NCI-H69 (cell line): ENCODE data around the gene OR4F15.
"Not testable (repeated sequence)": the region's sequence is repeated elsewhere in the genome, so short reads cannot be mapped to it uniquely, and the experiment has no call there.

Experiments used
- DNase-seq: peaks from one replicate; lab custom pipeline; 2025; lab: John Stamatoyannopoulos, UW

The OR4F15 gene, protein sequence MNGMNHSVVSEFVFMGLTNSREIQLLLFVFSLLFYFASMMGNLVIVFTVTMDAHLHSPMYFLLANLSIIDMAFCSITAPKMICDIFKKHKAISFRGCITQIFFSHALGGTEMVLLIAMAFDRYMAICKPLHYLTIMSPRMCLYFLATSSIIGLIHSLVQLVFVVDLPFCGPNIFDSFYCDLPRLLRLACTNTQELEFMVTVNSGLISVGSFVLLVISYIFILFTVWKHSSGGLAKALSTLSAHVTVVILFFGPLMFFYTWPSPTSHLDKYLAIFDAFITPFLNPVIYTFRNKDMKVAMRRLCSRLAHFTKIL

DNA sequence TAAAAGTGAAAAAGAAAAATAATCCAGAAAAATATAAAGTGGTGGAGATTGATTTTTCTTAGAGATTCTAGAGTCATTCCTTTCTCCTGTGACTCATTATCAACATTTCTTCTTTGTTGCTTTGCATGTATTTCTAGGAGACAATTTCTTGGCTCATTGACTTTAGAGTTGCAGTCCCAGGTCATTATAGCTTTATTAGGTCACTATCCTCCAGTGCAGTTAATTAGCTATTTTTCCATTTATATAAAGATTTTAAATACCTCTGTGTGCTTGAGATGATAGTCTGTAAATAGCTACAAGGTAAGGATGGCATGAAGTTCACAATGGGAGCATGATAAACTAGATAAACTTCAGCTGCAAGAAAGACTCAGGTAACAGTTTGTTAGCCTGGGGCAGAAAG, at the start of gene OR4F15:
OR4F15 (plus strand) TSS at position 301 of the 400 bp plus-strand sequence. CDS start 5,985 bp downstream, outside the sequence.
- no peak for DNase-seq

DNA sequence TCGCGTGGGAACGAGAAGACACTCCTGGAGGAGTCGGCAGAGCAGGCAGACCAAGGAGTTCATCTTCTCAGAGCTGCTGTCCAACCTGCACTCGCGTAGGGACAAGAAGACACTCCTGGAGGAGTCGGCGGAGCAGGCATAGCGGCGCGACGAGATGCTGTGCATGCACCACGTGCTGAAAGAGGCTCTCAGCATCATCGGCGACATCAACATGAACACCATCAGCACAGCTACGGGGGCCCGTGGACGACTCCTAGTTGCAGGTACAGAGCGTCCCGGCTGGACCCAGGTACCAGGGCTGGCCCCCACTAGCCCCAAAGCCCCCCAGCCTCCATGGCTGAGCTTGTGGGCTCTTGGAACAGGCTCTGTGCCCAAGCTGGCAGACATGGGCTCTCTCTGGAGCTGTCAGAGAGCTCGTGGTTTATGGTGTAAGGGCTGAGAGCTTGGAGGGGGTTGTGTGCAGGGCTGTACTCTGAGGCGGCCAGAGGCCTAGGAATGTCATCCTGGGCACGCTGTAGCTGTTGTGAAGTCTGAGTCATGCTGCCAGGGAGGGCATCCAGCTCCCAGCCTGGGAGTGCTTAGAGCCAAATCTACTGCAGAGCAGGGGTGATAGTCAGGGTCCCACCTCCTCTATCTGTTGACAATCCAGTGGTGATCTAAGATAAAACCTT, 47.2 kb upstream of the OR4F15 start:
- DNase-seq, result not testable (repeated sequence)

DNA sequence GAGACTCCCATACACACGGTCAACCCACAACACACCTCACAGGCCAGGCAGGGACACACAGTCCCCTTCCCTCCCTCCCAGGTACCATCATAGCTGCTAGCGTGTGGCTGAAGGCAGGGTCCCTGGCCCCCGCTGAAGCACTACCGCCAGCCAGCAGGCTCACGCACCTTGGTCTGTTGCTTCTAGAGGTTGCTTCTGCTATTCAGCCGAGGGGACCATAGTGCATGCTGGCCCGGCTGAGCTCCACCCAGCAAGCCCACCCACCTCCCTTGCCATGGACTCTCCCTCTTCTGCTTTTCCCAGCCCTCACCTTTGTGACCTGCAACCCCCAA, 46.7 kb upstream of the OR4F15 start:
- DNase-seq, result not testable (repeated sequence)

DNA sequence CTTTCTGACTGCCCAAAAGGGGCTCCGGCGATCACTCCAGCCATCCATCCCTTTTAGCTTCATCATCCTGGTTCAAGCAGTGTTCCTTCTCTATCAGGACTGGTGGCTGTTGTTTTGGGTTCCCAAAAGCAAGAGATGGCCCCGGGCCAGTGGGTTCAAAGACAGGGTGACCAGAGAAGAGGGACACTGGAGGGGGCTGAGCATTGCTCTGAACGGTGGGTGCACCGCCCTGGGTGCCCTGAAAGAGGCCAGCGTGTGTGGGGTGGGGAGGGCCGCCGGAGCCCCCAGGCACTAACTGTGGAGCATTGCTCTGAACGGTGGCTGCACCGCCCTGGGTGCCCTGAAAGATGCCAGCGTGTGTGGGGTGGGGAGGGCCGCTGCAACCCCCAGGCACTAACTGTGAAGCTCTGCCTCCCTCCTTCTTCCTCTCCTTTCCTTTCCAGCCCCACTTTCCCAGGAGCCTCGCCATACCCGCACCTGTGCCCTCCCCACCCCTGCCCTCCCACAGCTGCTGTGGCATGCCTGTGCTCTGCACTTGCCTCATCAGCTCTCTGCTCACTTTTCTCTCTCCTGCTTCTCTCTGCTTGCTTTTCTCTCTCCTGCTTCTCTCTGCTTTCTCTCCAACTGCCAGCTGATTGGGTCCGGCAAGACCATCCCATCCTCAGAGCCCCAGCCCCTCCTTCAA, 46.1 kb upstream of the OR4F15 start:
- DNase-seq, result no peak

DNA sequence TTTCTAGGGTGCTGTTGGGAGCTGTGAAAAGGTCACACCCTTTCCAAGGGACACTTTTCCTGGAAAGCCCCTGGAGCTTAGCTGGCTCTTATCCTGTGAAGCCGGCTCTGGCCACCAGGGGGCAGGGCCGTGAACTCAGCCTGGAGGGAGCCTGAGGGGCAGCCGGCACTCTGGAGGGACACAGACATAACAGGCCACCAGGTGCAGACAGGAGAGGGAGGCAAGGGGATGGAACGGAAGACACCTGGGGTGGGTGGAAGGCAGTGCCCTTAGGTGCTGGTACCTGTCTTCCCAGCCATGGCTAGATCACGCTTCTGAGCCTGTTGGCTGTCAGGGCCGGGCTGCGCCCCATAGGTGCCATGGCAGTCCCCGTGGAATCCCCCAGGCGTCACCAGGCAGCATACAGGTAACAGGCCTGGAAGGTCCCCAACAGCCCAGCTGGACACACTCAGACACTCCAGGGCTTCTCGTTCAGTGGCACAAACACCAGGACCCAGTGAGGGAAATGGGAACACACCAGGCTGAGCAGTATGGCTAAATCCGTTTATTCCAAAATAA, 44.8 kb upstream of the OR4F15 start:
- not testable (repeated sequence) for DNase-seq

DNA sequence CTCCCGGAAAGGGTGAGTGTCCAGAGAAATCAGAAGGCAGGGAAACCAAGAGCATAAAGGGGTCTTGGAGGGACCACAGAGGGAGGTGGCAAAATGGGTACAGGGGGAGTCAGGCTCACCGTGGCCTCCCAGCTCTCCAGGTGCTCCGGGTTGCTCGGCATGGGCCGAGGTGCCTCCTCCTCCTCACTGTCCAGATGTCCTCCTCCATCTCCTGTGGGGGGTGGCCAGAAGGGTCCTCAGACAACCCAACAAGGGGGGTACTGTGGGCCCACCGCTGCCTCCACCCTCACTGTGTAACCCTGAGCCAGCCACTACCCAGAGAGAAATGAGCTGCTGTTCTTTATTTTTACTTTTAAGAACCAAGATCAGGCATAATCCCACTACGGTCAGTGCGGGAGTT, 39.1 kb upstream of the OR4F15 start:
- no peak for DNase-seq

DNA sequence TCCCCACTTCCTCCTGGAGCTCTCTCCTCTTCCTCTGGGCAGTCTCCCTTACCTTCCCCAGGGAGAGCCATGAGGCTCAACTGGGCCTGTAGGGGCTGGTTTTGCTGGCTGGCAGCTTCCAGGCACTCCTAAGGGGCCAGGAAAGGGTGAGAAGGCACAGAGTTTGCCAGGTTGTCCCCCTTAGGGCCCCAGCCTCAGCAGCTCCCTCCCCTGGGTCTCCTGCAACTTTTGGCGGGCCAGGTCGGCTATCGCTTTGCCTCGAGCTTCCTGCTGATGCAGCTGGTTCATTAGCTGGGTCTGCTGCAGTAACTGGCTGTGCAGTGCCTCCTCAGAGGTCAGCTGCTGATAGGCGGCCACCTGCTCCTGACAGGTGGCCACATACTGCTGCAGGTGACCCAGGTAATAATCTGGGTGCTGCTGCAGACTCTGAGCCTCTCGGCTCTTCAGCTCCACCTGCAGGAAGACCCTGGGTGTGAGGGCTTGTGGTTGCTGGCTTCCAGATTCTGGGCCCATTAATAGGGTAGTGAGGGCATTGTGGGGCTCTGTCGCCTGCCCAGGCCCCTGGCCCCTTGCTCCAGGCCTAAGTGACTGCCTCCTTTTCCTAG, 38.4 kb upstream of the OR4F15 start:
- peak; percentile 75 for DNase-seq

DNA sequence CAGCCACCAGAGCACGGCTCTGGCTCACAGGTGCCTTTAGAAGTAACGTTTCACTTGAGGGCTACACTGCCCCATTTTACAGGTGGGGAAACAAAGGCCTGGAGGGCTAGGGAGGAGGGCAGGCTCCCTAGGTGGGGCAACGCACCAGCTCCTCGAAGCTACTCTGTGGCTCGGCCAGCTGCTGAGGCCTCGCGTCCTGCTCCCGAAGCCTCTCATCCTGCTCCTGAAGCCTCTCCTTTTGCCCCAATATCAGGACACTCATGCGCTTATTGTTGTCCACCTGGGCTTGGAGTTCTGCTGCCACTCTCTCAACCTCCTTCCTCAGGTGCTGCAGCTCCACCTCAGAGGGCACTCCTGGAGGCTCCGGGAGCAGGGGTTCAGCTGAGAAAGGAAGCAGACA, 36.9 kb upstream of the OR4F15 start:
- DNase-seq, result no peak

DNA sequence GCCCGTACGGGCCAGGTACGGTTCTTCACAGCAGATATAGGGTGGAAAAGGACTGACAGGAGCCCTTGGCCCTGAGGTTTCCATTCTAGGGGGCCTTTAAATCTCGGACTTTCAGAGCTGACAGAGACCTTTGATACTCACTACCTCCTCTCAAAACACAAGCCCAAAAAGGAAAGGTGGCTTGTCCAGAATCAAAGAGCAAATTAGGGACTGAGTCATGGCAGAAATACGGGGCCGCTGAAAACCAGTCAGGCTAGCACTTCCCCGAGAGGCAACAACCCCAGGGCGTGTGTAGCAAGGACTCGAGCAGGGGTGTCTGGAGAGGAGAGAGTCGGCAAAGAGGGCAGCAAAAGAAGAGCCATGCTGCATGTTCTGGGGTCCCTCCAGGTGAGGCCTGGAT, 33.4 kb upstream of the OR4F15 start:
- not testable (repeated sequence) for DNase-seq

DNA sequence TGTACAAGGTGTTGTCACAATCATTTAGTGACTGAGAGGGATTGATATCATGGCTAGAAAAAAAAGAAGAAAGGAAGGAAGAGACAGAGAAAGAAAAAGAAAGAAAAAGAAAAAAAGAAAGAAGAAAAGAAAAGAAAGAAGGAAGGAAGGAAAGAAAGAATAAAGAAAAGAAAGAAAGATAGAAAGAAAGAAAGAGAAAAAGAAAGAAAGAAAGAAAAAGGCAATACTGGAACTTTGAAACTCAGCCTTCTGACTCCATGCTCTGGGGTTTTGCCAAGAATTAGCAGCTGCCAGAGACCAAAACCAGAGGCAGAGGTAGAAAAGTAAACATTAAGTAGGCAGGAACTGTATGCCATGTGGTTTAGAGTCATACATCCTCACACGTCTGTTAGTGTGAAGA, 31.8 kb upstream of the OR4F15 start:
- DNase-seq, result peak; percentile 41

DNA sequence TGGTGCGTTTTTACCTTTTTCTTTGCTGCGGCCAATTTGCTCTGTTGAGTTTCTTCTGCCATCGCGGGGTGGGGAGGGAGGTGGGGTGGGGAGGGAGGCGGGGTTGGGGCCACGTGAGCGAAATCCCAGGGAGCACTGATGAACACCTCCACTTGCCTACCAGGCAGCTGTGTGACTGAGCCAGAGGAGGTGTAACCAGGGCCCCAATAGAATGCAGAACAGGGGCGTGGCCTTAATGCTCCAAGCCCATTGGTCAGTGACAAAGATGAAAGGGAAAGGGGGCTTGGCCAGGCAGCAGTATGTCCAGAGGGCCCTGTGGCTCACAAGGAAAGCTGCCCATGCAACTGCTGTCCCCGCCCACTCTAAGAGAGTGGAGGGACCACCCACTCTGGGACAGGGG, 30.1 kb upstream of the OR4F15 start:
- DNase-seq, result no peak

DNA sequence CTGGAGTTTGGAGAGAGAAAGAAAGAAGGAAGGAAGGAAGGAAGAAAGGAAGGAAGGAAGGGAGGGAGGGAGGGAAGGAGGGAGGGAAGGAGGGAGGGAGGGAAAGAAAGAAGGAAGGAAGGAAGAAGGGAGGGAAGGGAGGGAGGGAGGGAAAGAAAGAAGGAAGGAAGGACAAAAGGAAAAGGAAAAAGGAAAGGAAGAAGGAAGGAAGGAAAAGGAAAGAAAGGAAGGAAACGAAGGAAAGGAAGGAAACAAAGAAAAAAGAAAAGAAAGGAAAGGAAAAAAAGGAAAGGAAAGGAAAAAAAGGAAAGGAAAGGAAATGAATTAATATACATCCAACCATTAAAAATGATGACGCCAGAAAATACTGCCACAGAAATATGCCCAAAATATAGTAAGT, 27.4 kb upstream of the OR4F15 start:
- no peak for DNase-seq

DNA sequence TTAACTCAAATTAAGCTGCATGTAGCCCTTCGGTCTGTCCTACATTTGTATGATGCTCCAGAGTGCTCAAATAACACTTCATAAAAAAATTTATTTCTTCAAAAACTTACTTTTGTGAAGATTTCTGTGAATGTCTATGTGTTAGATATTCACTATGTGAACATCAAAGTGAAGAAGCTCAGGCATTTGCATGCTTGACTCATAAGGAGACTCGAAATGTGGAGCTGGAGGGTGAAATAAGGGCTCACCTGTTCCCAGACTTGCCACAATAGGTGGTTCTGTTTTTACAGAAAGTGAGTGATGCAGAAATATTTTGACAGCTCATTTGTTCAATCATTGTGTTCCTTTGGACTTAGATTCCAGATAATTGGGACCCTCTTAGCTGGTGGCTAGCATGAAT, 25.6 kb upstream of the OR4F15 start:
- DNase-seq, result not testable (repeated sequence)

DNA sequence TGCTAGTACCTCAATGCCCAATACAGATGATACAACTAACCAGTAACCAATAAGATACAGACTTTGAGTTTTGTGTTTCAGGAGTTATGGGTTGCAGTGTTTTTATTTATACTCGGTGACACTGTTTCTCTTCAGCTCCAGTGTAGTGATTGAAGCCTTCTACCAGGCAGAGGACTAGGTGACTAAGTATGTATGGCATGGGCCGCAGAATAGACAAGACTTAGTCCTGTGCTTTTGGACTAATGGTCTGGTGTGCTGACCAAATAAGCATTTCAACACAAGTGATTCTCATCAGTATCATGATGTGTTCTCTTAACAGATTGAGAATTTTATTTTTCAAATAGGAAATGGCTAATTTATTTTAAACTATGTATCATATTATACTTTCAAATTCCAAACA, 24.0 kb upstream of the OR4F15 start:
- not testable (repeated sequence) for DNase-seq

DNA sequence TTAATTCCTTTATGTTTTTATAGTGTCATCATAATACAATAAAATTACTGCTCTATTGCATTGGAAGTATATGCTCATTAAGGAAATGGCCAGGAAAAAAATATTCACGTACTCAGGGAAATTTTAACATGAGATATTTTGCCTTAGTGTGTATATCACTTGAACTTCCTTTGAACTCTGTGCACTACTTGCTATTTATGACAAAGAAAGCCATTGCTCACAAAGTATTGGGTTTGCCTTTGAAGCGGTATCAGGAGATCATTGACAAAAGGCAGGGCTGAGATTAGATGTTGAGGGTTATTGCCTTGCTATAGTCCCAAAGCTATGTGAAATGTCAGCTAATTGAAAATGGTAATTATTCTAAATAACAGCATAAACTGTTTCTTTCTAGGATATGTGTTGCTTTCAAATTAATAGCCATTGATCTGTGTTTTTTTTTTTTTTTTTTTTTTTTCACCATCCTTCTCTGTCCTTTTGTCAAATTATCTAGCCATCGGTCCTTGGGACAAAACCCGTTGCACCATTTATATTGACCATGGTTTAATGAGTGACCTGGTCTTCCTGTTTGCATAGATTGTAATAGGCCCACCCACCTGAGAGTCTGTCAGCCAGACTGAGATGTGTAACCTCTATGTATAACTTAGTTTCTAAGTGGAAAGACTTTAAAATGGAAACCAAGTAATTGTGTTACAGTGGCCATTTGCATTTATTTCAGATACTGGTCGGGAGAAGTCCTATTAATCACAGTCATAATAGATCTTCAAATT, 23.3 kb upstream of the OR4F15 start:
- not testable (repeated sequence) for DNase-seq

DNA sequence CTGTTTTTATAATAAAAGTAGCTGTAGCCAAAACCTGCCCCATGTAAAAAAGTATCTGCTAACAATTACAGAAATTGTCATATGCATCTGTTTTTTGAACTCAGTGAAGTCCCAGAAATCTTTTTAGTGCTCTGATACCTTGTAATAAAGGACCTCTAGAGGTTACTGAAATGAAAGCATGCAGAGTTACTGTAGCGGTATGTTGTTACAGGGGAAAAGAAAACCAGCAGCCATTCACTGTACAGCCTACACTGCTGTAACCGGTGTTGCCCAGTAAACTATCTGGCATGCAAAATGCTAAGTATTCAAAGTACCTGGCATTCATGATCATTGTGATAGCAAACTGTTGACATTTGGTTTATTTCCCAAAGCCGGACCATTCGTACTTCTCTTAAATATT, 21.3 kb upstream of the OR4F15 start:
- not testable (repeated sequence) for DNase-seq

DNA sequence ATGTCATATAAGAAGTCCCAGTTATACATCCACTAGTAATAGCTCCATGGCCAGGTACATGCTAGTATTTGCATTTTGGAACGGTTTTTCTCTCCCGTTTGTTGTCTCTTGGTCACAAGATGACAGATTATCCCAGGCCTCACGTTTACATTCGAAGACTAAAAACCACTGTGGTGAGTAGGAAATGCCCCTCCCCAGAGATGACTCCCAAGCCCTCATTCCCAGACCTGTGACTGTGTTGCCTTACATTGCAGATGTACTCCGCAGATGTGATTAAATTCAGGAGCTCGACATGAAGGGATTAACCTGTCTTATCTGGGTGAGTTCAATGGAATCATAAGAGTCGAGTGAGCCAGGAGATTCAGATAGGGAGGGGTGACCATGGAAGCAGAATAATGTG, 18.0 kb upstream of the OR4F15 start:
- not testable (repeated sequence) for DNase-seq

DNA sequence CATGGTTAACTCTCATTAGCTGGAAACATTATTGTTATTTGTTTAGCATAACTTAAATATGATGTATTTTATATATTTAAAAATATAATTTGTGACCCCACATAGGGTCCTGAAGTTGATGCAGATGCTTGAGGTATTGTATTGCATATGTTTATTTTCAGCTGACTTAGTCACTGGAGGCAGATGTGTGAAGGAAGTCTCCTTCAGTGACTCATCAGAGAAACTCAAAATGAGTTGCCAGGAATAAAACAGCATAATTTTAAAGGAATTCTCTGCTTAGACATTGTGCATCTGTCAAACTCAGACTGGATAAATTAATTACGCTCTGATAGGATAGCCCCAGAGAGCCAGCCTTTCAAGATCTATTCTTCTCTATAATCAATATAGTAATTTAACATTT, 16.5 kb upstream of the OR4F15 start:
- DNase-seq, result no peak

DNA sequence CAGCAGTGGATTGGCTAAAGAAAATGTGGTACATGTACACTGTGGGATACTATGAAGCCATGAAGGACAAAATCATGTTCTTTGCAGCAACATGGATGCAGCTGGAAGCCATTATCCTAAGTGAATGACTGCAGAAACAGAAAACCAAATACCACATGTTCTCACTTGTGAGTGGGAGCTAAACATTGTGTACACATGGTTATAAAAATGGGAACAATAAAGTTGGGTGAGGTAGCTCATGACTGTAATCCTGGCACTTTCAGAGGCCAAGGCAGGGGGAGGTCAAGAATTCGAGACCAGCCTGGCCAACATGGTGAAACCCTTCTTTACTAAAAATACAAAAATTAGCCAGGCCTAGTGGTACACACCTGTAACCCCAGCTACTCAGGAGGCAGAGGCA, 12.3 kb upstream of the OR4F15 start:
- DNase-seq, result no peak

DNA sequence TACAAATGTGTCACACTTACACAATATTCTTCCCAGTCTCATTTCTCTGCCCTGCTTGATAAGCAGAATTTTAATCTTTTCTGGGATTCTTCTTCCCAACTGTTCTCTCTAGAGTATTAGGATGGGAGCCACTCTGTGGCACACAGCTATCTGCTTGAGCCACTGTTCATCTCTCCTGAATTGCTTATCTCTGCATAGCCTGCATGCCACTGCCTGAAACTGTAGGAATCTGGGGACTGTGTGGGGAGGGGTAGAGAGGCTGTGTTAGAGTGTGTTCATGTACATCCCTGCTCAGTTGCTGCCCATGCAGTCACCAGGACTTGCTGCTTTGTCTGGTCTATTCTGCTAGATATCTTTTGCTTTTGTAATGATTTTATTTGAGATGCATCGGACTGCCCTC, 11.0 kb upstream of the OR4F15 start:
- DNase-seq, result no peak

DNA sequence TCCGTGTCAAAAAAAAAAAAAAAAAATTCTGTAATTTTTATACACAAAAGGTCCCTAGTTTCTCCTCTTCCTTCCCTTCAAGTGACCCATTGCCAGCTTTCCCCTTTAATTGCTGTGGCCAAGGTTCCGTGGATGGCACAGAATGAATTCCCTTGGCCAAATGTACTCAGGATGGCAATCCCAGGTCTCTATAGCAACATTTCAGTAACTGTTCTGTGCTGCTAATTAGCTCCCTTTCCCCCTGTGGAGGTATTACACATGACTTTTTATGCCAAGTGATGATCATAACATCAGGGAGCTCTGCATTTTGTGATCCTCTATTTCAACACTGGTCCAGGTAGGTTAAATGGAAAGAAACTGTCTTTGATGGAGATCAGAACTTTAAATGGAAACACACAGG, 8.8 kb upstream of the OR4F15 start, which contains the start of gene OR4F6:
OR4F6 (plus strand) TSS at position 301 of the 400 bp plus-strand sequence. CDS start 2,211 bp downstream, outside the sequence.
- no peak for DNase-seq

DNA sequence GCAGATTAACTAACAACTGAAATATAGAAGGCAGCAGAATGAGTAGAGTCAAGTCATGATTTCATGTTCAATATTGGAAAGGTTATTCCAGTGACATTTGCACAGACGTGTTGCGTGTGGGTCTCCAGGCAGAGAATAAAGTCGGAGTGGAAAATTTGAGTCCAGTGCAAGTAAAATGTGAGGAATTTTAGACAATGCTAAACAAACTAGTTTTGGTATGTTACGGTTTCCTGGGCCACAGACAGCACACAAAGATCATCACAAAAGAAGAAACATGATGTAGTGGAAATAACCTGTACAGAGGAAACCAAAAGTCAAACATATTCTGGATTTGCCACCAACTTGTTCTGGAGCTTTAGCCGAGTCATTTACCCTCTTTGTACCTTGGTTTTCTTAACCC, 8.3 kb upstream of the OR4F15 start:
- no peak for DNase-seq
